GM12872 (cell line): ENCODE results near the gene TRPC3.

ENCODE experiments used
- CTCF ChIP-seq: IDR thresholded peaks from 3 replicates; pipeline ENCODE4 v1.5.1; 2011; ENCODE audit warnings: low read depth, mild to moderate bottlenecking, low read length, moderate library complexity; ENCODE audit not compliant: insufficient read depth

Gene TRPC3

DNA sequence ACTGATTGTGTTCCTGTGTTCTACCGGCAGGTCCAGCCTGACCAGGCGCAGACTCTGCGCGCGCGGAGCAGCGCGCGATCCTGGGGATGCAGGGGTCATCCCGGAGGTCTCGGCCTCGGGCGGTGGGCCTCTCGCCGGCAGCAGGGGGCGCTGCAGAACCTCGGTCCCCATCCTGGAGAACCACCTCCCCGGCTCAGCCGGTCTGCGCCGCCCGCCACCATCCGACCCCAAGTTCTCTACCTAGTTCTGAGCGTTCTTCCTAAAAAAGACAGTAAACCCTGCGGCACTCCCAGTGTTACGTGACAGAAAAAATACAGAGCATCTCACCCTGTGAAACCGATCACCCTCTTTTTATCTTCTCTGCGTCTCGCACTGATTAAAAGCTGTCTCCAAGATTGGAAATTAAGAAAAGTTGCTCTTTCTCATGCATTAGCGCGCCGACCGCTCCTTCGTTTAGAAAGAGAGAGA is 1.6 kb downstream of the TRPC3 start:
- TF ChIP-seq CTCF, result peak; percentile 83

GRCh38 chr4:121946644-121947043 is 5.2 kb downstream of the TRPC3 start:
- no peak for TF ChIP-seq CTCF

DNA sequence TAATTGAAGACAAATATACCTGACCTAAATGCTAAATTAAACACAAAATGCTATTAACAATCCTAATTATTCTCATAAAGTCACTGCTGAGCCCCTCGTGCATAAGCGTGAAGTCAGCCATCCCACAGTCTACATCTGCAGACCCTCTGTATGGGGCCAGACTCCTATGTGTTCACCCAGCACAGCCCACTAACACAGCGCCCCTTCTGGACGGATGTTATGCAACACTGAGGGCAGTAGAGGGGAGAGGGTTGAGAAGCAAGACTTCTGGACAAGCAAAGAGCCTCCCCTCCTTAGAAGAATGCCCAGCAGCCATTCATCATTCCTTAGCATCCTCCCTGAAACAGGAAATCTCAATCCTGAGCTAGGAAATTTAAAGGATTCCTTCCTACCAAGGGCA is 7.9 kb downstream of the TRPC3 start:
- TF ChIP-seq CTCF, result peak; percentile 80

- no peak for TF ChIP-seq CTCF
Observed at GRCh38 chr4:121939690-121940089, 12.2 kb downstream of the TRPC3 start.

DNA sequence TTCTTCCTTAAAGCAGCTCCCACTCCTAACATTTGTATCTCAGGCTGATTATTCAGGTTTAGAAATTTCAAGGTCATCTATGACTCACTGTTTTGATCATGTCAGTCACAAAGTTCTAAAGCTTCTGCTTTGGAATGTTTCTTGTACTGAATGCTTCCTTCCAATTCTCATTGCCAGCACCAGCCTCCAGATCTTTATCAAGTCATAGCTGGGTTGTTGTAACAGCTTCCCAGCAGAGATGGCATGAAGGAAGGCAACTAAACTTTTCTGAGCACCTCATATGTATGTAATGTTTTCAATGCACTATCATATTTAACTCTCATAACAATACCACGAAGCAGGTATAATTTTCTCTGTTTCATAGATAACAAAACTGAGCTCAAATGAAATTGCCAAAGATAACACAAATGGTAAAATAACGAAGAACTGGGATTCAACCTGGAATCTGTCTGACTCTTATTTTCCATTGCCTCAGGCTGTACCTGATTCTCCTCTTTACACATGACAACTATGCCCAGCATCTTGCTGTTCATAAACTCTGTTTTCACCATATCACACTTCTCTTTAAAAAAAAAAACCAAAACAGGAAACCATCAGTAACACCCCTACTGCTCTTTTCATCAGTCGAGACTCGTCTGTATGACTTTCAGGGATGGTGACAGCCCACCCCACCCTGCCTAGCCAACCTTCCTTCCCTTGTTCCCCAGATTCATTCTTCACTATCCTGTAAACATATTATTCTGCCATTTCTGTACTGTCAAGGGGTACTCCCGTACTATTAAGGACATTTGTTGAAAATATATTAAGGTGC is 13.4 kb downstream of the TRPC3 start:
- no peak for TF ChIP-seq CTCF

DNA sequence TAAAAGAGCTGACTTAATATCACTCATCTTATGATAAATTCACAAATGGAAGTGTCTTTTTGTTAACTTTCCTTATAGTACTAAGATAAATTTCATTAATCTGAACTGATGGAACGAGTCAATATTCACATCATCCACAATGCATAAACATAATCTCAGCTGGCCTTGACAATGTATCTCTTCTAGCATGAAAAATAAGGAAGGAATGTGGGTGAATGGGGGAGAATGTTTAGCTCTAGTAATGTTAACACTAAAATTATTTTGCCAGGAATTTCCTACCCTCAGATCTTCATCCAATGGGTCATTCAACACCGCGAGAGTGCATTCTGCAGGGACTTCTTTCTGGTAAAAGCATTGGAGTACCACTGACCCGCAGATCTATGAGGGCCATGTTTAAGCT is 15.8 kb downstream of the TRPC3 start:
- TF ChIP-seq CTCF, result no peak

DNA sequence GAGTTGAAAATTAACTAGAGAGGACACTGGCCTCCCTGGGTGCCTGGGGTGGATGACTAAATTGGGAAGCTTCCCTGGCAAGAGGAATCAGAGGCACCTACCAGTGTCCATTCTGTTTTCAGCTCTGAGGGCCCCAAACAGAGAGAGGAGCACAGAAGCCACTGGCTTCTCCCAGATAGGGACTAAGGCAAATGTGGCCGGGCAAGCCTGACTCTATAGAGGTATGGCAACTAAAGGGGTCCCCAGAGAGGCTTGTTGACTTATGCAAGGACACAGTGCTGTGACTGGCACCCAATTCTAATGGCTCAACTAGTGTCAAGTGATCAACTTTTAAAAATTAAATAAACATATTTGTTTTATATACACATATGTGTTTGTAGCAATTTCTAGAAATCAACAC is 17.2 kb downstream of the TRPC3 start:
- TF ChIP-seq CTCF, result no peak
